Nephron progenitor cell (in vitro differentiated cells): ENCODE data around the gene SUPT4H1.
"Not testable (repeated sequence)": the region's sequence is repeated elsewhere in the genome, so short reads cannot be mapped to it uniquely, and the experiment has no call there.

Experiments
- DNase-seq: peaks from one replicate; pipeline ENCODE4 v3.0.0; 2021
- H3K27ac Mint-ChIP-seq: 2 replicates; pipeline ENCODE4 v1.8.0; 2021; ENCODE audit warnings: mild to moderate bottlenecking, moderate library complexity, mixed read lengths
- H3K27me3 Mint-ChIP-seq: 2 replicates; pipeline ENCODE4 v1.8.0; 2021; ENCODE audit warnings: mild to moderate bottlenecking, low read depth, mixed read lengths; ENCODE audit not compliant: poor library complexity
- H3K36me3 Mint-ChIP-seq: 2 replicates; pipeline ENCODE4 v1.8.0; 2021; ENCODE audit warnings: low read depth, mixed read lengths
- H3K4me1 Mint-ChIP-seq: 2 replicates; pipeline ENCODE4 v1.8.0; 2021; ENCODE audit warnings: mixed read lengths
- H3K4me3 Mint-ChIP-seq: 2 replicates; pipeline ENCODE4 v1.8.0; 2021; ENCODE audit warnings: mild to moderate bottlenecking, moderate library complexity, mixed read lengths
- H3K9me3 Mint-ChIP-seq: 2 replicates; pipeline ENCODE4 v1.8.0; 2021; ENCODE audit warnings: mild to moderate bottlenecking, moderate library complexity, mixed read lengths
- TF ChIP-seq, protein P1 (sequence below): fragments of 200-600 bp; sonication (generic); IDR thresholded peaks from 2 replicates; pipeline ENCODE4 v1.5.0; 2021; ENCODE audit warnings: antibody characterized with exemption

SUPT4H1 gene

GRCh38 chr17:58351831-58352595 is at the start of gene SUPT4H1:
Gene SUPT4H1, minus strand, starts transcription at chr17:58352201. Its CDS starts 66 bp downstream, at chr17:58352135.
- H3K27ac Mint-ChIP-seq = peak within 1 kb of the TSS; percentile 100
- peak; percentile 87 for DNase-seq
- peaks cover 54% of the 10 kb centered on the region for H3K4me1 Mint-ChIP-seq
- no peaks in the 10 kb centered on the region for H3K9me3 Mint-ChIP-seq
- peaks cover 2% of the 10 kb centered on the region for H3K27me3 Mint-ChIP-seq
- peak within 1 kb of the TSS; percentile 100 for H3K4me3 Mint-ChIP-seq
- TF ChIP-seq, protein P1, sequence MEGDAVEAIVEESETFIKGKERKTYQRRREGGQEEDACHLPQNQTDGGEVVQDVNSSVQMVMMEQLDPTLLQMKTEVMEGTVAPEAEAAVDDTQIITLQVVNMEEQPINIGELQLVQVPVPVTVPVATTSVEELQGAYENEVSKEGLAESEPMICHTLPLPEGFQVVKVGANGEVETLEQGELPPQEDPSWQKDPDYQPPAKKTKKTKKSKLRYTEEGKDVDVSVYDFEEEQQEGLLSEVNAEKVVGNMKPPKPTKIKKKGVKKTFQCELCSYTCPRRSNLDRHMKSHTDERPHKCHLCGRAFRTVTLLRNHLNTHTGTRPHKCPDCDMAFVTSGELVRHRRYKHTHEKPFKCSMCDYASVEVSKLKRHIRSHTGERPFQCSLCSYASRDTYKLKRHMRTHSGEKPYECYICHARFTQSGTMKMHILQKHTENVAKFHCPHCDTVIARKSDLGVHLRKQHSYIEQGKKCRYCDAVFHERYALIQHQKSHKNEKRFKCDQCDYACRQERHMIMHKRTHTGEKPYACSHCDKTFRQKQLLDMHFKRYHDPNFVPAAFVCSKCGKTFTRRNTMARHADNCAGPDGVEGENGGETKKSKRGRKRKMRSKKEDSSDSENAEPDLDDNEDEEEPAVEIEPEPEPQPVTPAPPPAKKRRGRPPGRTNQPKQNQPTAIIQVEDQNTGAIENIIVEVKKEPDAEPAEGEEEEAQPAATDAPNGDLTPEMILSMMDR = no peak
- H3K36me3 Mint-ChIP-seq = peaks cover 39% of the 10 kb centered on the region

- Mint-ChIP-seq H3K4me3 (no peak overlapping the region), H3K27me3 (no peaks in the 10 kb centered on the region), H3K36me3 (no peaks in the 10 kb centered on the region), H3K27ac (no peak overlapping the region), H3K4me1 (peaks cover 39% of the 10 kb centered on the region), H3K9me3 (no peaks in the 10 kb centered on the region)
- no peak for DNase-seq
- TF ChIP-seq, protein P1 = no peak
Measured at GRCh38 chr17:58401287-58401686, 49.3 kb upstream of the SUPT4H1 start.

GRCh38 chr17:58400826-58401225 is 48.8 kb upstream of the SUPT4H1 start:
- Mint-ChIP-seq H3K27me3 (no peaks in the 10 kb centered on the region), H3K27ac (no peak overlapping the region), H3K36me3 (no peaks in the 10 kb centered on the region), H3K9me3 (no peaks in the 10 kb centered on the region), H3K4me3 (no peak overlapping the region), H3K4me1 (peaks cover 43% of the 10 kb centered on the region)
- DNase-seq = no peak
- TF ChIP-seq, protein P1 = no peak

DNA sequence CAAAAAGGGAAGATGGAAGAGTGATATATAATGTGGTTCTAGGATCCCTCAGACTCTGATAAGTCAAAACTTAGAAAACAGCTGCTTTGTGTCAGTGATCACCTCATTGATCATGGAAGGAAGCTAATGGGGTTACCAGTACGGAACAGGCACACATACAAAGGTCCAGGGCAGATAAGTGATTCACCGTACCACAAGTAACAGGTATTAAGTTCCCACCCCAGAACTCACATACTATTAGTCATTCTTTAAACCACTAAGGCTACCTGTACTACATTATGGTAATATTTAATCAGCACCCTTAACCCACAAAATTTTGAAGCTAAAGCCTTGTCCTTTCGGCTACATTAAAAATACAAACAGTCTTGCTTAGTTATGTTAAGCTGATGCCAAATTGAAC is 48.0 kb upstream of the SUPT4H1 start:
- TF ChIP-seq, protein P1 = no peak
- no peaks in the 10 kb centered on the region for H3K36me3 Mint-ChIP-seq
- peaks cover 43% of the 10 kb centered on the region for H3K4me1 Mint-ChIP-seq
- no peak for DNase-seq
- no peak overlapping the region for H3K27ac Mint-ChIP-seq
- H3K27me3 Mint-ChIP-seq = no peaks in the 10 kb centered on the region
- H3K9me3 Mint-ChIP-seq = no peaks in the 10 kb centered on the region
- no peak overlapping the region for H3K4me3 Mint-ChIP-seq

GRCh38 chr17:58398574-58399266 is 46.7 kb upstream of the SUPT4H1 start:
- Mint-ChIP-seq H3K36me3 (no peaks in the 10 kb centered on the region), H3K4me1 (peaks cover 42% of the 10 kb centered on the region), H3K27me3 (no peaks in the 10 kb centered on the region), H3K4me3 (no peak overlapping the region), H3K9me3 (no peaks in the 10 kb centered on the region), H3K27ac (no peak overlapping the region)
- TF ChIP-seq, protein P1 = no peak
- no peak for DNase-seq

GRCh38 chr17:58397421-58397820 is 45.4 kb upstream of the SUPT4H1 start:
- DNase-seq, H3K36me3 Mint-ChIP-seq, H3K27ac Mint-ChIP-seq, H3K9me3 Mint-ChIP-seq, H3K4me3 Mint-ChIP-seq, H3K27me3 Mint-ChIP-seq: not testable (repeated sequence)
- peaks cover 29% of the 10 kb centered on the region for H3K4me1 Mint-ChIP-seq
